Measurements from ENCODE around the gene WDR64. TPM values are rescaled to one million over a fixed set of nuclear protein-coding genes. Genes with fewer than 3 reads are reported as not detected.

Gene WDR64
- total RNA-seq, 3 donors from 2014 or later = 0.25 TPM; not detected in 2

- Histone ChIP-seq H3K36me3 (ENCODE audit: low read depth) (no peaks in the 10 kb centered on the region), H3K4me1 (ENCODE audit: low read depth) (no peaks in the 10 kb centered on the region), H3K9me3 (no peaks in the 10 kb centered on the region), H3K4me3 (no peak overlapping the region)
- DNase-seq (no peak), ATAC-seq (no peak)
- TF ChIP-seq CTCF (IDR thresholded peaks at IDR 0.05) = no peak
- intact Hi-C loops (cut with DNase I, micrococcal nuclease) = no loop called here
These were observed 63.9 kb downstream of the WDR64 start for GRCh38 chr1:241715956-241716355.

DNA sequence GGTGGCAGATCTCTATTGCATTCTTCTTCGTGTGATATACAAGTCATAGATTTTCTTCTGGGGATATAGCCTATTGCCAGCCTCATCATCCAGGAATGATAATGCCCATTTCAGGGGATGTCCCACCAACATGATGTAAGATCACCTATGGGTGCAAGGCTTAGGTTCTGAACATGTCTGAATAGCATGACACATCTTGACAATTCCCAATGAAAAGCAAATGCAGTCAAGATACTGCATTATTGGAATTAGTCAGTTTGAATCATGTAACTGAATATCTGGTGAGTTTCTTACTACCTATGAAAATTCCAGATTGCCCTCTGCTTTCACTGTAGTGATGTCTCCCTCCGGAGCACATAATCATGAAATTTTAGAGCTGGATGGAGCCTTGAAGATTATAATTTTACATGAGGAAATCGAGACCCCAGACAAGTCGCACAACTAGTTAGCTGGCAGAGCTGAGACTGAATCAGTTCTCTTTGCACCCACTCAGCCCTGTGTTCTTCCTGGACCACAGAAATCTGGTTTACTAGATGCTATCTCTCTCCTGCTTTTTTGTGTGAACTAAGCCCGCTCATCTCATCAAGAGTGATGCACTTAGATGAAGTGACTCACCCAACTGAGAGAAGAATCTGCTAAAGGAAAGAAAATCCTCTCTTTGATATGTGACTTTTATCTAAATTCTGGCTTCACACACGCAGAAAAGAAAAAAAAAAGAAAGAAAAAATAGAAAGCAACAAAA, 65.0 kb downstream of the WDR64 start:
- Histone ChIP-seq H3K36me3 (ENCODE audit: low read depth) (no peaks in the 10 kb centered on the region), H3K4me1 (ENCODE audit: low read depth) (no peaks in the 10 kb centered on the region), H3K4me3 (no peak overlapping the region), H3K9me3 (no peaks in the 10 kb centered on the region)
- no peak for DNase-seq
- no peak for ATAC-seq
- intact Hi-C loops (cut with DNase I, micrococcal nuclease) = no loop called here
- no peak for TF ChIP-seq CTCF (IDR thresholded peaks at IDR 0.05)

DNA sequence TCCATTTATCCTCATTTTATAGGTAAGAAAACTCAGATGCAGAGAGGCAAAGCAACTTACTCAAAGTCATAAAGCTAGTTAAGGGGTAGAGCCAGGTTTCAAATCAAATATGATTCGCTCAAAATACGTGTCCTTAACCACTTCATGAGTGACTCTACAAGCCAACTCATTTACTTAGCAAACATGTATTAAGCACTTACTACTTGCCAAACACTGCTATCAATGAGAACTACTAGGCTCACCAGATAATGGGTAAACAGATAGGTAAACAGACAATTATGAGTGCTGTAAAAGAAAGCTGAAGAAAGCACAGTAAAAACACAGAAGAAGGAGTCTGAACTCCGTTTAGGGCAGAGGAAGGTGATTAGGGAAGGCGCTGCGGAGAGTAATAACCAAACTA, 65.9 kb downstream of the WDR64 start:
- no peak for ATAC-seq
- Histone ChIP-seq H3K4me3 (no peak overlapping the region), H3K9me3 (no peaks in the 10 kb centered on the region), H3K36me3 (ENCODE audit: low read depth) (no peaks in the 10 kb centered on the region), H3K4me1 (ENCODE audit: low read depth) (no peaks in the 10 kb centered on the region)
- TF ChIP-seq CTCF (IDR thresholded peaks at IDR 0.05) = no peak
- intact Hi-C loops (cut with DNase I, micrococcal nuclease) = no loop called here
- no peak for DNase-seq

DNA sequence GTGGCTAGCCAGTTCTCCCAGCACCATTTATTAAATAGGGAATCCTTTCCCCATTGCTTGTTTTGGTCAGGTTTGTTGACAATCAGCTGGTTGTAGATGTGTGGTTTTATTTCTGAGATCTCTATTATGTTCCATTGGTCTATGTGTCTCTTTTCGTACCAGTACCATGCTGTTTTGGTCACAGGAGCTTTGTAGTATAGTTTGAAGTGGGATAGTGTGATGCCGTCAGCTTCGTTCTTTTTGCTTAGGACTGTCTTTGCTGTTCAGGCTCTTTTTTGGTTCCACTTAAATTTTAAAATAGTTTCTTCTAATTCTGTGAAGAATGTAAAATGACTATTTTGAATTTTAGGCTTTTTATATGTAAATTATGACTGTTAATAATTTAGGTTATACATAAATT, 68.9 kb downstream of the WDR64 start:
- intact Hi-C loops (cut with DNase I, micrococcal nuclease) = no loop called here
- H3K4me3 ChIP-seq = no peak overlapping the region
- no peaks in the 10 kb centered on the region for H3K9me3 ChIP-seq
- H3K36me3 ChIP-seq (ENCODE audit: low read depth) = no peaks in the 10 kb centered on the region
- H3K4me1 ChIP-seq (ENCODE audit: low read depth) = no peaks in the 10 kb centered on the region
- no peak for TF ChIP-seq CTCF (IDR thresholded peaks at IDR 0.05)
- no peak for ATAC-seq
- no peak for DNase-seq

DNA sequence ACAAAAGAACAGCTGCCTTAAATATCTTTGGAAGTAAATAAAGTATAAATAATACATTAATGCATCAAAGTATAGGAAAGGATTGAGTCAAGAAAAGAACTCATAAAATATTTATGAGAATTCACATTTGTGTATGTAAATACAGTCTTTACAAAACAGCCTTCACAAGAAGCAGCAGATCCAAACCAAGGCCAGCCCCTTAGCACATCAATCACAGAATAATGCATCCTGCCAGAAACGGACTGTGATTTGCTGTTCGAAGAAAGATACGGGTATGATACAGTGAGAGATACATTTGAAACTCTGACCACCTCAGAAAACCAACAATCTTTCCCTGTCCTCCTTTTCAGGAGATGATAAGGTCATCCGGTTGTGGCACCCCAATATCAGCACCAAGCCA, 70.9 kb downstream of the WDR64 start:
- TF ChIP-seq CTCF (IDR thresholded peaks at IDR 0.05) = no peak
- Histone ChIP-seq H3K4me1 (ENCODE audit: low read depth) (no peaks in the 10 kb centered on the region), H3K9me3 (no peaks in the 10 kb centered on the region), H3K4me3 (no peak overlapping the region), H3K36me3 (ENCODE audit: low read depth) (no peaks in the 10 kb centered on the region)
- no peak for DNase-seq
- intact Hi-C loops (cut with DNase I, micrococcal nuclease) = no loop called here
- ATAC-seq = no peak

Measured in mucosa of descending colon (tissue), 3 donors.